CD4-positive, CD25-positive, alpha-beta regulatory T cell (primary cell): Measurements from ENCODE around the gene GPR34. TPM values are rescaled to one million over a fixed set of nuclear protein-coding genes. Genes with fewer than 3 reads are reported as not detected.
A peak's percentile ranks its signal among the peaks of the same experiment; 100 is the strongest.
"Not testable (repeated sequence)": the region's sequence is repeated elsewhere in the genome, so short reads cannot be mapped to it uniquely, and the experiment has no call there.

Experiments used
- ATAC-seq, 2 donors: fragments of 150-1000 bp; cut with Tn5 transposase; one replicate each; pipeline ENCODE4 v1.10.0; 2021; ENCODE audit warnings: low read depth in 2 of 2, moderate number of reproducible peaks in 2 of 2, moderate library complexity in 1 of 2
- DNase-seq, 3 donors: peaks; one replicate each; pipeline versions ENCODE4 v3.0.0 to v3.0.0-alpha.2; 2012 to 2022; ENCODE audit warnings: mixed read lengths in 1 of 3
- H3K27ac ChIP-seq: one replicate; pipeline ENCODE4 v1.7.0; 2013; ENCODE audit warnings: mild to moderate bottlenecking, low read length; ENCODE audit not compliant: insufficient read depth, poor library complexity, severe bottlenecking
- H3K27me3 ChIP-seq: one replicate; pipeline ENCODE4 v1.7.0; 2013; ENCODE audit warnings: low read length; ENCODE audit not compliant: control insufficient read depth, insufficient read depth
- H3K36me3 ChIP-seq: one replicate; pipeline ENCODE4 v1.7.0; 2013; ENCODE audit warnings: mild to moderate bottlenecking, low read length, moderate library complexity; ENCODE audit not compliant: control insufficient read depth, insufficient read depth
- H3K4me1 ChIP-seq: 2 replicates; pipeline ENCODE4 v1.7.0; 2013; ENCODE audit warnings: mild to moderate bottlenecking, low read length; ENCODE audit not compliant: insufficient read depth, control insufficient read depth, poor library complexity, severe bottlenecking
- H3K4me3 ChIP-seq: one replicate; pipeline ENCODE4 v1.7.0; 2013; ENCODE audit warnings: low read depth, mild to moderate bottlenecking, low read length, moderate library complexity
- H3K9me3 ChIP-seq, 2 experiments: 1 replicate in 1 of 2; 2 replicates in 1 of 2; pipeline ENCODE4 v1.7.0; 2013; ENCODE audit warnings: low read length in 2 of 2, mild to moderate bottlenecking in 1 of 2, moderate library complexity in 1 of 2; ENCODE audit not compliant: control insufficient read depth in 2 of 2
- H3K27ac Mint-ChIP-seq, 3 donors: one replicate each; pipeline ENCODE4 v1.8.0; 2020 to 2022; ENCODE audit warnings: mild to moderate bottlenecking in 3 of 3, mixed read lengths in 3 of 3, moderate library complexity in 2 of 3
- H3K27me3 Mint-ChIP-seq: one replicate; pipeline ENCODE4 v1.8.0; 2022; ENCODE audit warnings: mild to moderate bottlenecking, mixed read lengths
- H3K36me3 Mint-ChIP-seq: one replicate; pipeline ENCODE4 v1.8.0; 2020; ENCODE audit warnings: mixed read lengths
- H3K4me1 Mint-ChIP-seq, 4 donors: one replicate each; pipeline ENCODE4 v1.8.0; 2020 to 2022; ENCODE audit warnings: mixed read lengths in 4 of 4, mild to moderate bottlenecking in 1 of 4
- H3K4me3 Mint-ChIP-seq, 4 donors: one replicate each; pipeline ENCODE4 v1.8.0; 2020 to 2022; ENCODE audit warnings: mild to moderate bottlenecking in 4 of 4, mixed read lengths in 4 of 4, moderate library complexity in 3 of 4
- H3K9me3 Mint-ChIP-seq, 7 donors: one replicate each; pipeline ENCODE4 v1.8.0; 2020 to 2022; ENCODE audit warnings: mixed read lengths in 7 of 7, mild to moderate bottlenecking in 3 of 7, moderate library complexity in 2 of 7
- polyA plus RNA-seq, 4 donors: library from polyadenylated mRNA; unstranded; fragments of 300-500 nt; fragmentation: Illumina TruSeq; gene quantifications; one replicate each; pipeline ENCODE4 v1.2.3, GENCODE V29; 2021
- total RNA-seq: library from RNA; stranded (reverse); gene quantifications from one replicate; pipeline ENCODE4 v1.2.3, GENCODE V29; 2022

GPR34 gene
- total and polyA plus RNA-seq, 5 donors from 2014 or later = 0.17 to 0.53 (median 0.24) TPM; not detected in 2

DNA sequence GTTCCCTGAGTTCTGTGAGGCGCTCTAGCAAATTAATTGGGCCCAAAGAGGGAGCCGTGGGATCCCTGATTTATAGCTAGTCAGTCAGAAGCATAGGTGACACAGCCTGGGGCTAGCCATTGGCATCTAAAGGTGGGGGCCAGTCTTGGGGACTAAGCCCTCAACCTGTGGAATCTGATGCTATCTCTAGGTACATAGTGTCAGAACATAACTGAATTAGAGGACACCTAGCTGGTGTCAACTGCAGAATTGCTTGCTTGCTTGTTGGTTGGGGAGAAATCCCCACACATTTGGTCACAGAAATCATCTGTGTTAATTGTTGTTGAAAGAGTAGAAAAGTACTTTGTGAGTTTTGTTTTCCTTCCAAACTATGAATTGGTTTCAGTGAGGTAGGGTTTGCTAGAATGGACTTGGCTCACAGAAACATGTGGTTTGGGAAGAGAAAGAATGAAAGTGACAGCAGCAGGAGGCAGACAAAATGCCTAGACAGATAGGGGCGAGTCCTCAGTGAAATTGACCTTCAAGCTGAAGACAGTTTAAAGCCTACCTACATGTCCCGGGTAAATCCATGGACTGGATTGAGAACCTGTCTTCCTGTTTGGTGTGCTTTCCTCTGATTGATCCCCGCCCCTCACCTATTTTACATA lies 22.4 kb downstream of the GPR34 start:
- Mint-ChIP-seq H3K27me3 (peaks cover 4% of the 10 kb centered on the region), H3K4me3 (no peak overlapping the region), H3K9me3 (no peaks in the 10 kb centered on the region), H3K27ac (no peak overlapping the region), H3K36me3 (peaks cover 12% of the 10 kb centered on the region), H3K4me1 (peaks cover 0 to 56% (median 37%) of the 10 kb centered on the region in 4 donors)
- no peak for DNase-seq
- Histone ChIP-seq H3K4me3 (no peak overlapping the region), H3K9me3 (no peaks in the 10 kb centered on the region), H3K27me3 (no peaks in the 10 kb centered on the region), H3K4me1 (no peaks in the 10 kb centered on the region), H3K27ac (no peak overlapping the region), H3K36me3 (peaks cover 2% of the 10 kb centered on the region)
- ATAC-seq = no peak

DNA sequence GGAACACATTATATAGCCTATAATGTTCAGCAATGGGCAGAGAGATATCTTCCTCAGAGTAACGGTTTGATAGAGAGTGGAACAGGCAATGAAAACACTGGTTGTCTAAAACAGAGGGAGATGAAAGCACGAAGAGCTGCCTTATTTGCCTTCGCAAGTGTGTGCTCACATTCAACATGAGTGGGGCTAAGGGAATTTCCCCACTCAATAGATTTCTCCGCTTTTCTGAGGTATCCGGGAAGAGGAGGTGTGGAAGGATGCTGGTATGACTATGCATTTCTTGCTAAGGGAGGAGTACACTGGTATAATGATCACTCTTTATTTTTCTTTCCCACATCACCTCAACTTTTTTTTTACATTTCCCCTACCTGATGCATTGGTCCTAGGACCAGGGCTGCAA lies 27.4 kb downstream of the GPR34 start:
- H3K27ac Mint-ChIP-seq = peak overlapping the region in 1 of 3 donors; percentile 48
- DNase-seq = no peak
- no peak for ATAC-seq
- Histone ChIP-seq H3K27me3 (no peaks in the 10 kb centered on the region), H3K4me1 (no peaks in the 10 kb centered on the region), H3K36me3 (peaks cover 16% of the 10 kb centered on the region), H3K9me3 (peaks cover 2 to 12% of the 10 kb centered on the region in 2 experiments), H3K27ac (no peak overlapping the region), H3K4me3 (no peak overlapping the region)
- peak overlapping the region in 1 of 4 donors; percentile 37 for H3K4me3 Mint-ChIP-seq
- peaks cover 41% of the 10 kb centered on the region for H3K36me3 Mint-ChIP-seq
- peaks cover 0 to 49% (median 31%) of the 10 kb centered on the region in 4 donors for H3K4me1 Mint-ChIP-seq
- peaks cover 4% of the 10 kb centered on the region for H3K27me3 Mint-ChIP-seq
- peaks cover 0 to 22% (median 3%) of the 10 kb centered on the region in 7 donors for H3K9me3 Mint-ChIP-seq

DNA sequence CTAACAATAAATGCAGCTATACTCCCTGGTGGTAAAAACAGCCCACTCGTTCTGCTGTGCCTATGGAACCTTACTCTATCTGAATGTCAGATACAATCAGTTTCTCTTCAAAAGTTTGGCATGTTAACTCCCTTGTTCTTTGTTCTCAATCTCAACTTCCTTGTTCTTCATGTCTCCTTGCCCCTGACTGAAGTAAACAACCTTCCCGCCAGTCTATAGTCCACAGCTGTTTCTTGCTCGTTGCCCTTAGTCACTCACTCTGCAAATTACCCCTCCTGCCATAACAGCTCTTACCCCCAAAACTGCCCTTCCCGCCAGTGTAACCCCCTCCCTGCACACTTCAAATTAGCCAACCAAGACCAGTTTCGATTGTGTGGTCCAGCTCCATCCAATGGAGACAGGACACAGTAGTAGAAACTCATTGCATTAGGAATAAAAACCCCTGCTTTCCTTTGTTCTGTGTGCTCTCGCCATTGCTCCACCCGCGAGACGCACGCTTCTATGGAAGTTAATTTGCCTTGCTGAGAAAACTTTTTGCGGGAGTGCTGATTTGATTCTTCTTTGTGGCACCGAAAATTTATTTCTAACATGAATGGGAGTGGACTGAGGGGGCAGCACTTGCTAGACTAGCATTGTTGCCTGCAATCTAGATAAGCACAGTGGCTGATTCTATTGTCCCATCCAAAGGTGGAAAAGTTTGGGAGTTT lies 28.1 kb downstream of the GPR34 start:
- Histone ChIP-seq H3K27me3 (no peaks in the 10 kb centered on the region), H3K4me1 (no peaks in the 10 kb centered on the region), H3K27ac (no peak overlapping the region), H3K36me3 (peaks cover 16% of the 10 kb centered on the region), H3K4me3 (no peak overlapping the region), H3K9me3 (peaks cover 2 to 12% of the 10 kb centered on the region in 2 experiments)
- peaks cover 45% of the 10 kb centered on the region for H3K36me3 Mint-ChIP-seq
- H3K27me3 Mint-ChIP-seq = peaks cover 4% of the 10 kb centered on the region
- DNase-seq (no peak), ATAC-seq (no peak)
- peak overlapping the region in 1 of 3 donors; percentile 56 for H3K27ac Mint-ChIP-seq
- H3K9me3 Mint-ChIP-seq = peaks cover 0 to 22% (median 3%) of the 10 kb centered on the region in 7 donors
- peaks cover 0 to 56% (median 35%) of the 10 kb centered on the region in 4 donors for H3K4me1 Mint-ChIP-seq
- peak overlapping the region in 2 of 4 donors; percentile 6 to 37 for H3K4me3 Mint-ChIP-seq

DNA sequence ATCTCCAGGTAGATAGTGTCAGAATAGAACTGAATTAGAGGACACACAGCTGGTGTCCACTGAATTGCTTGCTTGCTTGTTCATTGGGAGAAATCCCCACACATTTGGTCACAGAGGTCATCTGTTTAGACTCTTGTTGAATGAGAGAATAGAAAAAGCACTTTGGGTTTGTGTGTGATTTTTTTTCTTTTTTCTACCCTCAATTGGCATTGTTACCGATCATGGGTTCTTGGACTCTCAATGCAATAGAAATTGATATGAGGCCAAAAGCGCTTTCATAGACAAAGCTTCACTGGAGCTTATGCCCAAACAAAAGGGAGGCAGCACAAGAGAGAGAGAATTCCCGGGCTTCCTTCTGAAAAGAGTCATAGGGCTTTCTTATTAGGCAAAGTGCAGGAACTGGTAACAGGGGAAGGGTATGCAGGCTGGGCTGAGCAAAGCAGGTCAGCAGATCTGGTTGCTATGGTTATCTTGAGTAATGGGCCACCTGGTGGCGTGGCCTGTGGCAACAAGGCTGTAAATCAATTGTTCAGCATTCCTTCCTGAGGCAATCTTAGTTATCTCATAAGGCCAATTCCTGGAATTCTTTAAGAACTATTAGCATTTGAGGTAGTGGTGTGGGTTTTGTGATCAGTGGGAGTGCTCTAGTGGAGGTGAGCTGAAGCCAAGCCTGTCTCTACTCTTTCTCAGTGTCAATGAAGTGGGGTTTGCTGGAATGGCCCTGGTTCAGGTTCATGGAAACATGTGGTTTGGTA lies 29.9 kb downstream of the GPR34 start:
- H3K4me1 Mint-ChIP-seq = peaks cover 4 to 52% (median 36%) of the 10 kb centered on the region in 4 donors
- peaks cover 49% of the 10 kb centered on the region for H3K36me3 Mint-ChIP-seq
- peaks cover 4% of the 10 kb centered on the region for H3K27me3 Mint-ChIP-seq
- peaks cover 0 to 22% (median 3%) of the 10 kb centered on the region in 7 donors for H3K9me3 Mint-ChIP-seq
- no peaks in the 10 kb centered on the region for H3K27me3 ChIP-seq
- H3K4me1 ChIP-seq = no peaks in the 10 kb centered on the region
- ATAC-seq (no peak), DNase-seq (no peak)
- H3K36me3 ChIP-seq = peaks cover 18% of the 10 kb centered on the region
- no peak overlapping the region for H3K4me3 ChIP-seq
- H3K27ac Mint-ChIP-seq = no peak overlapping the region
- H3K4me3 Mint-ChIP-seq = no peak overlapping the region
- H3K27ac ChIP-seq = no peak overlapping the region
- peaks cover 2 to 12% of the 10 kb centered on the region in 2 experiments for H3K9me3 ChIP-seq

DNA sequence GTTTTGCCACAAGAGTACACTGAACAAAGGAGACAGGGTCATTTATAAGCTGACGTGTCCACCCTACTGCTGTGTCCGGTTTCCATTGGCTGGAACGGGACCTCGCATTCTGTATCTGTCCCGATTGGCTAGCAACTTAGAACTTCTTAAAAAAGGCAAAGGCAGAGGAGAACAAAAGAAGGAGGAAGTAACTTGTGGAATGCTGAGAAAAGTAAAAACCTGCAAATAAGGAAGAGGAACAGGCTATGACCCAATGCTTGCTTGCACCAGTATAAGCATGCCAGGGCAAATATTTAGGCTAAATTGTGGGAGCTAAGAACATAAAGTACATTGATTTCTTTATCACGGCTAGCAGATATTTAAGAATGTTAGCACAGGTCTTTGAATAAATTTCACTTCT lies 30.8 kb downstream of the GPR34 start:
- not testable (repeated sequence) for H3K4me3 ChIP-seq, DNase-seq, H3K4me1 ChIP-seq, H3K27ac ChIP-seq, H3K27ac Mint-ChIP-seq, H3K27me3 Mint-ChIP-seq, H3K27me3 ChIP-seq, ATAC-seq, H3K4me3 Mint-ChIP-seq
- peaks cover 18% of the 10 kb centered on the region for H3K36me3 ChIP-seq
- Mint-ChIP-seq H3K36me3 (peaks cover 43% of the 10 kb centered on the region), H3K4me1 (peaks cover 8 to 51% (median 33%) of the 10 kb centered on the region in 4 donors), H3K9me3 (peaks cover 0 to 22% (median 3%) of the 10 kb centered on the region in 7 donors)
- peaks cover 2 to 12% of the 10 kb centered on the region in 2 experiments for H3K9me3 ChIP-seq

DNA sequence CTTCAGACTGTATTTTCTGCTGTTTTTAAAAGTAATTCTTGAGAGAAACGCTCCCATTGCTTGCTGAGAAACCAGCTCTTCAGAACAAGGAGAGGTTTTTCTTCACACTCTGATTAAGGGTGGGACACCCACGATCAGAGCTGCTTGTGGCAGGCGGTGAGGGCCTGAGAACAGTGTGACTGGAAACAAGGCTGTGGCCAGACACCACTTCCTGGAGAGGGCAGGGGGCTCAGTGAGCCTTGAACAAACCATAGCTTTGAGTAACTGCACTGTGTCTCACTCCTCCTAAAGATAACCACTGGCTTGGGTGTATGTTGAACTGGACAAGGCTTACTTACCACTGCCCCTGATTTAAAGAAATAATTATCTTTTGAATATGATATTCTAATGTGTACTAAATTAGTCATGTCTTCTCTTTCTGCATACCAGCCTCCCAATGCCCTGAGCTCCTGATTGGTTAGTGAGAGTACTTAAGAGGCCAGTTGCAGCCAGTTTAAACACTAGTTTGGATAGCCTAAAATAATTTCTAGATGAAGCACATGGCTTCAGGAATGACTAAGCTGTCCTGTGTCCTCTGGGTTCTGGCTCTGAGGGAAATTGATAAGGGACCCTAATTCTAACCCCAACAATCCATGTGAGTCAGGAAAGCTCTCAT lies 31.5 kb downstream of the GPR34 start:
- DNase-seq (peak in 2 of 3 donors; percentile 9 to 52), ATAC-seq (peak; percentile 61 to 66)
- Mint-ChIP-seq H3K4me1 (peaks cover 8 to 51% (median 34%) of the 10 kb centered on the region in 4 donors), H3K9me3 (peaks cover 0 to 22% (median 3%) of the 10 kb centered on the region in 7 donors), H3K27me3 (peaks cover 4% of the 10 kb centered on the region), H3K27ac (no peak overlapping the region), H3K36me3 (peaks cover 43% of the 10 kb centered on the region), H3K4me3 (no peak overlapping the region)
- Histone ChIP-seq H3K9me3 (peaks cover 2 to 12% of the 10 kb centered on the region in 2 experiments), H3K27ac (no peak overlapping the region), H3K4me1 (peaks cover 7% of the 10 kb centered on the region), H3K36me3 (peaks cover 18% of the 10 kb centered on the region), H3K27me3 (no peaks in the 10 kb centered on the region), H3K4me3 (no peak overlapping the region)

DNA sequence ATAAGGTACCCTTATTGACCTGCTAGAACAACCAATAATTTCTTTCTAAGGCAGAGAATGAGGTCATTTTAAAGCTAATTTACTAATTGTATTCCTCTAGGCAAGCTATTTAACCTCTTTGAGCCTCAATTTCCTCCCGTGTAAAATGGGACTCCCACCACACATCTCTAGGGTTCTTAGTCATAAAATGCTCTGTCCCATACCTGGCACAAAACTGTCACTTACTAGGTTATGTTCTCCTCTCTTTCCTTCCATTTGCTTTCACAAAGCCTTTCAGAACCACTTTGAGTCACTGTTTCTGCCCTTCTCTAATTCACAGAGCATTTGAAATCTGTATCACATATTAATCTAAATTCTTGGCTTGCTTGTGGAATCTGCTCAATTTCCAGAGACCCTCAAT lies 32.8 kb downstream of the GPR34 start:
- Histone ChIP-seq H3K36me3 (peaks cover 18% of the 10 kb centered on the region), H3K27me3 (no peaks in the 10 kb centered on the region), H3K4me3 (no peak overlapping the region), H3K9me3 (peaks cover 2 to 12% of the 10 kb centered on the region in 2 experiments), H3K4me1 (peaks cover 7% of the 10 kb centered on the region), H3K27ac (no peak overlapping the region)
- Mint-ChIP-seq H3K9me3 (peaks cover 0 to 22% (median 3%) of the 10 kb centered on the region in 7 donors), H3K27me3 (no peaks in the 10 kb centered on the region), H3K27ac (peak overlapping the region in 1 of 3 donors; percentile 10), H3K4me3 (peak overlapping the region in 1 of 4 donors; percentile 27), H3K36me3 (peaks cover 43% of the 10 kb centered on the region), H3K4me1 (peaks cover 8 to 52% (median 30%) of the 10 kb centered on the region in 4 donors)
- ATAC-seq (no peak), DNase-seq (no peak)
